Stimulated activated naive CD8-positive, alpha-beta T cell treated with anti-CD3 and anti-CD28 coated beads, Interleukin-15, Interleukin-2, amounts not matched to agents 100 ng/mL and 50 ng/mL, for 24 hours (primary cell): ENCODE data around the gene CFL1.
A peak's percentile ranks its signal among the peaks of the same experiment; 100 is the strongest.

Source experiments
- H3K27ac Mint-ChIP-seq: one replicate; pipeline ENCODE4 v1.8.0; 2021; ENCODE audit warnings: mild to moderate bottlenecking, mixed read lengths
- H3K27me3 Mint-ChIP-seq: one replicate; pipeline ENCODE4 v1.8.0; 2021; ENCODE audit warnings: mixed read lengths
- H3K36me3 Mint-ChIP-seq: one replicate; pipeline ENCODE4 v1.8.0; 2021; ENCODE audit warnings: low read depth, mixed read lengths
- H3K4me1 Mint-ChIP-seq: one replicate; pipeline ENCODE4 v1.8.0; 2021; ENCODE audit warnings: low read depth, mixed read lengths
- H3K4me3 Mint-ChIP-seq: one replicate; pipeline ENCODE4 v1.8.0; 2021; ENCODE audit warnings: mild to moderate bottlenecking, mixed read lengths
- H3K9me3 Mint-ChIP-seq: one replicate; pipeline ENCODE4 v1.8.0; 2021; ENCODE audit warnings: mixed read lengths

Gene CFL1

GRCh38 chr11:65817835-65818680 lies 39.9 kb downstream of the CFL1 start:
- Mint-ChIP-seq H3K27ac (peak overlapping the region; percentile 88), H3K27me3 (no peaks in the 10 kb centered on the region), H3K4me3 (peak overlapping the region; percentile 83), H3K9me3 (no peaks in the 10 kb centered on the region), H3K36me3 (no peaks in the 10 kb centered on the region), H3K4me1 (peaks cover 18% of the 10 kb centered on the region)

- H3K27me3 Mint-ChIP-seq, result no peaks in the 10 kb centered on the region
Measured at GRCh38 chr11:65817312-65817834, 40.6 kb downstream of the CFL1 start.

DNA sequence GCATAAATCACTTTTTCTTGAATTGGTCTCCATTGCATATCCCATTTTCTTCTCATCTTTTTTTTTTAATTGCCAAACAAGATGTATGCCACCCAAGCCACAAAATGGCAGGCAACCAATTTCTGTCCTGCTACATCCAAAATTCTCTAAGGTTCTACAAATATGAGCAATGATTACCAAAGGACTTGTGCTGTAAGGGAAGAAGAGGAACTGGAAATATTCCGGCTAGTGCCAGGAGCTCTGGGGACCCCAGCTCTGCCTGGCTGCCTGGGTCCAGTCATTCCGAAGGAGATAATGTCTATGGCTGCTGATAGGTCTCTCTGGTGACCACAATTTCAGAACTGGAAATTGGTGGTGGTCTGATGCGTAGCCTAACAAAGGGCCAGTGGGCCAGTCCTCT lies 41.3 kb downstream of the CFL1 start:
- H3K36me3 Mint-ChIP-seq, result no peaks in the 10 kb centered on the region

More at GRCh38 chr11:65817312-65817834, 40.6 kb downstream of the CFL1 start:
- no peaks in the 10 kb centered on the region for H3K9me3 Mint-ChIP-seq
- H3K4me1 Mint-ChIP-seq, result peaks cover 18% of the 10 kb centered on the region
- H3K36me3 Mint-ChIP-seq, result no peaks in the 10 kb centered on the region
- H3K4me3 Mint-ChIP-seq, result peak overlapping the region; percentile 83
- H3K27ac Mint-ChIP-seq, result peak overlapping the region; percentile 88

DNA sequence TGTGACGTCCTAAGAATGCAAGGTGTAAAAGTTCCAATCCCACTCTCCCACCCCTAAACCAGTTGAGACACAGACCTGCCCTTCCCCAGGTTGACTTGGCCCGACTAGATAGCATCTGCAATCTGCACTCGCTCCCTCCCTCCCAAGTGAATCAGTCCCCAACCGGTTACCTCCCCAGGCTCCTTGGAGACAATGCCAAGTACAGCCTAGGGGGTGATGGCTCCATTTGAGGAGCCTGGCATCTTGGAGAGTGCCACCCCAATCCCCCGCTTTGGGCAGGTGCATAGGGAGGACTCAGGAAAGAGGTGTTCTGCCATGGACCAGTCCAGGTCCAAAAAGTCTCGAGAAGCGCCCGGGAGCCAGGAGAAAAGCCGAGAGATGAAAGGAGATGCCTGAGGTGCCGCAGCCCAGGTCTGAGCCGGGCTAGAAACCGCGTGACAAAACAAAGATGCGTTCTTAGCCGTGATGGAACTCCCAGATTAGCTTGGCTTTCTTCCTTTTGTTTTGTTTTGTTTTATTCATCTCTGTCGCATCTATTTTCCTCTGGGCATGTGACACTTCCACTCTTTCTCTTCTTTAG lies 42.9 kb downstream of the CFL1 start:
- Mint-ChIP-seq H3K4me3 (no peak overlapping the region), H3K4me1 (peaks cover 18% of the 10 kb centered on the region), H3K9me3 (no peaks in the 10 kb centered on the region), H3K27ac (no peak overlapping the region), H3K36me3 (no peaks in the 10 kb centered on the region), H3K27me3 (no peaks in the 10 kb centered on the region)

More for the DNA sequence above, 41.3 kb downstream of the CFL1 start:
- peaks cover 18% of the 10 kb centered on the region for H3K4me1 Mint-ChIP-seq
- H3K27me3 Mint-ChIP-seq, result no peaks in the 10 kb centered on the region
- H3K9me3 Mint-ChIP-seq, result no peaks in the 10 kb centered on the region
- peak overlapping the region; percentile 83 for H3K4me3 Mint-ChIP-seq
- no peak overlapping the region for H3K27ac Mint-ChIP-seq

GRCh38 chr11:65814131-65814985 lies 43.6 kb downstream of the CFL1 start:
- H3K9me3 Mint-ChIP-seq, result no peaks in the 10 kb centered on the region
- H3K27ac Mint-ChIP-seq, result no peak overlapping the region
- peaks cover 18% of the 10 kb centered on the region for H3K4me1 Mint-ChIP-seq
- no peak overlapping the region for H3K4me3 Mint-ChIP-seq
- H3K27me3 Mint-ChIP-seq, result no peaks in the 10 kb centered on the region
- no peaks in the 10 kb centered on the region for H3K36me3 Mint-ChIP-seq

DNA sequence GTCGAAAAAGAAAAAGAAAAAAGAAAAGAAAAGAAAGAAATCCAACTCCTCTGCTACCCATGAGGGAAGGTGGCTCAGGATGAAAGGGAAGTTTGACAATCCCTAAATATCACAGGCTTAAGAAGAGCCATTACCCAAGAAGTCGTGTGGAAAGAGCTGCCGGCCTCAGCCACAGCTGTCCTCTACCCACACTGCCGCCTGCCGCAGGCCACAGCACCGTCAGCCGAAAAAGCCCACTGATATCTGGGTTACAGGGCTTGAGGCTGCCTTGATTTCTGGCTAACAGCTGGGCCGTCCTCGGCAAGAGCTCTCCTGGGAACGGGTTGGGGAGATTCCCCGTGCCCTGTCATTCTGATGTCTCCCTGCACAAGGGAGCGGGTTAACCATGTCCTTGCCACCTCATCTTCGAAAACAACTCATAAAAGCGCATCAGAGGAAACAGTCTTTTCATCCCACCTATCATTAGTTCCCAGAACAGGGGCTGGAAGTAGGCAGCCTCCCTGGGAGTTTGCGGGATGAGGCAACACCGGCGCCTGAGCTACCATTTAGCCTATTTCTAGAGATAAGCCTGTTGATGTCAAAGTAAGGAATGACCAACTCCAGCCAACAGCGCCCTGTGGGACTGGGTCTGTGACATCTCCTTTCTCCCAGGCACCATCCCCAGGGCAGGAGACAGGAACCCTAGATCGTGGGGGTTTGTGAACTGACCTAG lies 46.1 kb downstream of the CFL1 start:
- H3K4me1 Mint-ChIP-seq, result peaks cover 3% of the 10 kb centered on the region
- H3K27ac Mint-ChIP-seq, result no peak overlapping the region
- no peak overlapping the region for H3K4me3 Mint-ChIP-seq
- no peaks in the 10 kb centered on the region for H3K9me3 Mint-ChIP-seq
- no peaks in the 10 kb centered on the region for H3K36me3 Mint-ChIP-seq
- peaks cover 2% of the 10 kb centered on the region for H3K27me3 Mint-ChIP-seq

DNA sequence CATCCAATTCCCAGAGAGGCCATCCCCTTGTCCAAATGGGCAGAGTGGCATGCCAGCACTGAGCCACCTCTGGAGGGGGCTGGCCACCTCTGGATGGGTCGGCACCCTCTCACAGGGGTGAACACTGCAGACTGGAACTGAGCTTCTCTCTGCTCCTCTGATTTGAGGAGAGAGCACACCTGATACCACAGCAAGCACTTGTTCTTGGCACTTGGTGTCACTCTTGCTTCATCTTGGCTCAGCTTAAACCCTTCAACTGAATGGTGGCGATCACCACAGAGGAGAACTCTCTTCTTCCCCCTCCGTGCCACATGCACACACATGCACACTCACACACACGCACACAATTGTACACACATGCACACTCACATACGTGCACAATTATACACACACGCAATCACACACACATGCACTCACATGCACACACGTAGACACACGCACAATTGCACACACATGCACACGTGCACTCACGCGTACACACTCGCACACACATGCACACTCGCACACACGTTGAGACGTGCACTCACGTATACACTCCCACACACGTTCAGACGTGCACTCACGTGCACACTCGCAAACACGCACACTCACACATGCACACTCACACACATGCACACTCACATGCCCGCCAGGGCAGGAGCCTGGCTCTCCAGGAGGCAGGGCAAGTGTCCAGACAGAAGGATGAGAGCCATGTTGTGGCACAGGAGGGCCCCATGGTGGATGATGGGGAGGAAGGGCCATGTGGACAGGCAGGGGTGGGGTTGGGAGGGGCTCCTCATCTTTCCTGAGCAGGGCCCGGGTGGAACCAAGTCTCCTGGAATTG lies 47.7 kb downstream of the CFL1 start:
- H3K27me3 Mint-ChIP-seq, result peaks cover 4% of the 10 kb centered on the region
- H3K4me3 Mint-ChIP-seq, result no peak overlapping the region
- no peak overlapping the region for H3K27ac Mint-ChIP-seq
- H3K9me3 Mint-ChIP-seq, result no peaks in the 10 kb centered on the region
- no peaks in the 10 kb centered on the region for H3K36me3 Mint-ChIP-seq
- no peaks in the 10 kb centered on the region for H3K4me1 Mint-ChIP-seq

DNA sequence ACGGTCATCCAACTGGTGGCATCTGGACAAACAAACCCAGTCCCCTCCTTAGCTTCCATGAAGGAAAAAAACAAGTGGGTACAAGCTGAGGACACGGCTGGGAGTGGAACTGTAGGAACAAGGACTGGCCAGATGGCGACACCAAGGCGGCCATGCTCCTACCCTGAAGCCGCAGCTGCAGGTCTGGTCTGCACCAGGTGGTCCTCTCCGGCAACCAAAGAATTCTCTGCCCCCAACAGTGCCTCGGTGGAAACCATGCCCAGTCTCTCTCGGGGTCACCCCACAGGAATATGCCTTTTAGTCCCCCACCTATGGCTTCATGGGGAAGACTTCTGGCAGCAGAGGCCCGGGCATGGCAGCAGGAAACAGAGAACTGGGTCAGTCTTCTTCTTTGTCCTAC lies 48.5 kb downstream of the CFL1 start:
- Mint-ChIP-seq H3K27ac (no peak overlapping the region), H3K4me1 (no peaks in the 10 kb centered on the region), H3K27me3 (peaks cover 4% of the 10 kb centered on the region), H3K9me3 (no peaks in the 10 kb centered on the region), H3K36me3 (no peaks in the 10 kb centered on the region), H3K4me3 (no peak overlapping the region)

DNA sequence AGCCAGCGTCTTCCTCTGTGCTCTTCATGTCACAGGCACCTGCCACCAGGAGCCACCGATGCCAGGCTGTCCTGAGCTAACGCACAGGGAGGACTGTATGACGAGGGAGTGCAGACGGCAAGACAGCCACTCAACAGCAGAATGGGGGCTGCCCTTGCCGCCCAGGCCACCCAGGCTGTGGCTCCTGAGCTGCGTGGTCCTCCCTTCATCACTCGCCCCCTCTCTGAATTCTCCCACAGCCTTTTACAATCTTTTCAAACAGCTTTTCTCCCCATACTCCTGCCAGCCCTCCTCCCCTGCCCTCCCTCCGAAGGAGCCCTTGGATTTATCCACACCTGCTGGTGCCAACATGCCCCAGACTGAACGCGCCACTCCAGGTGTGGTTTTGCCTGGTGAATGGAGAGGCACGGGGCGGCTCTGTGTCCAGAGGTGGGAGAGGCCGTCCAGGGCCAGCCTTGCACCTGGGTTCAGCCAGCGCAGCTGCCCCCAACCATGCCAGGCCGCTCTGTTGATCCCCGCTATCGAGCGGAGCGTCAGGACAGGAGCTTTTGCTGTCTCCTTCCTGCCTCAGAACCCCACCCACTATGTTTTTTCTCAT lies 49.1 kb downstream of the CFL1 start:
- Mint-ChIP-seq H3K4me1 (no peaks in the 10 kb centered on the region), H3K36me3 (no peaks in the 10 kb centered on the region), H3K9me3 (no peaks in the 10 kb centered on the region), H3K4me3 (no peak overlapping the region), H3K27ac (no peak overlapping the region), H3K27me3 (peaks cover 8% of the 10 kb centered on the region)

GRCh38 chr11:65806979-65807378 lies 51.0 kb downstream of the CFL1 start:
- no peaks in the 10 kb centered on the region for H3K4me1 Mint-ChIP-seq
- H3K27me3 Mint-ChIP-seq, result peaks cover 21% of the 10 kb centered on the region
- no peak overlapping the region for H3K4me3 Mint-ChIP-seq
- no peaks in the 10 kb centered on the region for H3K9me3 Mint-ChIP-seq
- H3K27ac Mint-ChIP-seq, result no peak overlapping the region
- no peaks in the 10 kb centered on the region for H3K36me3 Mint-ChIP-seq
